ENCODE results near the gene KATNA1.

- TF ChIP-seq CTCF (IDR thresholded peaks at IDR 0.05; ENCODE audit: insufficient read depth, low read length) (no peak), POLR2AphosphoS5 (IDR thresholded peaks at IDR 0.05; ENCODE audit: low read depth) (no peak), GABPA (IDR thresholded peaks at IDR 0.05; ENCODE audit: low read depth) (no peak), REST (IDR thresholded peaks at IDR 0.05; ENCODE audit: insufficient replicate concordance, low read depth) (no peak)
These were observed 62.4 kb downstream of the KATNA1 start for GRCh38 chr6:149586149-149586548.
